SK-N-SH treated with all-trans-retinoic acid at 6 μM for 48 hours (cell line): ENCODE results near the gene IFT43.
A peak's percentile ranks its signal among the peaks of the same experiment; 100 is the strongest.

Source experiments
- ATAC-seq: fragments of 200-7000 bp; cut with Tn5 transposase; 3 replicates; pipeline ENCODE4 v1.9.1; 2020; ENCODE audit warnings: mild to moderate bottlenecking, moderate library complexity
- ARNTL ChIP-seq: fragments of 450-650 bp; formaldehyde crosslinking; IDR thresholded peaks from 2 replicates; pipeline ENCODE4 v1.5.0; 2020; ENCODE audit warnings: low read depth, mild to moderate bottlenecking, moderate library complexity, borderline replicate concordance
- BACH2 ChIP-seq: fragments of 250-450 bp; sonication (Bioruptor Pico); IDR thresholded peaks from 2 replicates; pipeline ENCODE4 v1.9.0; 2021; ENCODE audit warnings: mild to moderate bottlenecking, borderline replicate concordance
- CREB5 ChIP-seq: fragments of 250-450 bp; sonication (Bioruptor Pico); IDR thresholded peaks from 2 replicates; pipeline ENCODE4 v1.5.1; 2020; ENCODE audit warnings: low read depth, mild to moderate bottlenecking, moderate library complexity
- CSDC2 ChIP-seq: fragments of 250-450 bp; sonication (Bioruptor Pico); IDR thresholded peaks from 2 replicates; pipeline ENCODE4 v1.5.0; 2020; ENCODE audit warnings: mild to moderate bottlenecking, moderate library complexity
- CSRNP3 ChIP-seq: fragments of 250-450 bp; sonication (Bioruptor Pico); IDR thresholded peaks from 2 replicates; pipeline ENCODE4 v1.5.1; 2021; ENCODE audit warnings: mild to moderate bottlenecking, moderate library complexity
- ESRRG ChIP-seq: fragments of 250-450 bp; sonication (Bioruptor Pico); IDR thresholded peaks from 2 replicates; pipeline ENCODE4 v1.6.1; 2021; ENCODE audit warnings: mild to moderate bottlenecking
- GLIS3 ChIP-seq: fragments of 250-450 bp; sonication (Bioruptor Pico); IDR thresholded peaks from 2 replicates; pipeline ENCODE4 v1.5.0; 2020; ENCODE audit warnings: mild to moderate bottlenecking, moderate library complexity
- ISL1 ChIP-seq: fragments of 250-450 bp; sonication (Bioruptor Pico); IDR thresholded peaks from 2 replicates; pipeline ENCODE4 v2.1.2; 2022; ENCODE audit warnings: mild to moderate bottlenecking, moderate library complexity
- OSR1 ChIP-seq: fragments of 250-450 bp; sonication (Bioruptor Pico); IDR thresholded peaks from 2 replicates; pipeline ENCODE4 v1.8.0; 2022; ENCODE audit warnings: moderate library complexity, mild to moderate bottlenecking, inconsistent platforms
- PATZ1 ChIP-seq: fragments of 250-450 bp; sonication (Bioruptor Pico); IDR thresholded peaks from 2 replicates; pipeline ENCODE4 v1.8.0; 2020; ENCODE audit warnings: mild to moderate bottlenecking, moderate library complexity, borderline replicate concordance
- PPARA ChIP-seq: fragments of 250-450 bp; sonication (Bioruptor Pico); IDR thresholded peaks from 2 replicates; pipeline ENCODE4 v1.5.0; 2020; ENCODE audit warnings: mild to moderate bottlenecking, borderline replicate concordance
- RARB ChIP-seq: fragments of 250-450 bp; sonication (Bioruptor Pico); IDR thresholded peaks from 2 replicates; pipeline ENCODE4 v1.8.0; 2021; ENCODE audit warnings: mild to moderate bottlenecking, moderate library complexity
- SNAI2 ChIP-seq: fragments of 250-450 bp; sonication (Bioruptor Pico); IDR thresholded peaks from 2 replicates; pipeline ENCODE4 v1.5.0; 2020; ENCODE audit warnings: mild to moderate bottlenecking, moderate library complexity
- TCF4 ChIP-seq: fragments of 250-450 bp; sonication (Bioruptor Pico); IDR thresholded peaks from 2 replicates; pipeline ENCODE4 v1.8.0; 2021; ENCODE audit warnings: mild to moderate bottlenecking, moderate library complexity, borderline replicate concordance
- TOX ChIP-seq: fragments of 250-450 bp; sonication (Bioruptor Pico); IDR thresholded peaks from 2 replicates; pipeline ENCODE4 v1.8.0; 2021; ENCODE audit warnings: mild to moderate bottlenecking, moderate library complexity, borderline replicate concordance
- TSHZ2 ChIP-seq: fragments of 250-450 bp; sonication (Bioruptor Pico); IDR thresholded peaks from 2 replicates; pipeline ENCODE4 v1.5.0; 2020; ENCODE audit warnings: mild to moderate bottlenecking, moderate library complexity
- ZC3H10 ChIP-seq: fragments of 250-450 bp; sonication (Bioruptor Pico); IDR thresholded peaks from 2 replicates; pipeline ENCODE4 v1.5.1; 2021; ENCODE audit warnings: mild to moderate bottlenecking, moderate library complexity
- ZFP3 ChIP-seq: fragments of 250-450 bp; sonication (Bioruptor Pico); IDR thresholded peaks from 2 replicates; pipeline ENCODE4 v1.5.0; 2020; ENCODE audit warnings: mild to moderate bottlenecking, moderate library complexity
- ZFP30 ChIP-seq: fragments of 450-650 bp; formaldehyde crosslinking; IDR thresholded peaks from 2 replicates; pipeline ENCODE4 v1.5.0; 2022; ENCODE audit warnings: mild to moderate bottlenecking, moderate library complexity
- ZNF565 ChIP-seq: fragments of 450-650 bp; formaldehyde crosslinking; conservative IDR thresholded peaks from 2 replicates; pipeline ENCODE4 v1.5.0; 2020; ENCODE audit warnings: low read depth, mild to moderate bottlenecking, moderate library complexity
- ZNF70 ChIP-seq: fragments of 450-650 bp; formaldehyde crosslinking; IDR thresholded peaks from 2 replicates; pipeline ENCODE4 v1.5.0; 2020; ENCODE audit warnings: mild to moderate bottlenecking, moderate library complexity
- ZNF8 ChIP-seq: fragments of 450-650 bp; formaldehyde crosslinking; IDR thresholded peaks from 2 replicates; pipeline ENCODE4 v1.5.0; 2020; ENCODE audit warnings: mild to moderate bottlenecking, moderate library complexity

IFT43 gene

GRCh38 chr14:76067536-76067935 lies 82.0 kb downstream of the IFT43 start (continued):
- TF ChIP-seq CSRNP3 (CRISPR knock-in tag) (no peak), OSR1 (no peak), ESRRG (CRISPR knock-in tag) (no peak), CSDC2 (CRISPR knock-in tag) (no peak), TOX (CRISPR knock-in tag) (no peak)

- ATAC-seq, result no peak
- TF ChIP-seq SNAI2 (CRISPR knock-in tag), result no peak
- TF ChIP-seq ZC3H10, result no peak
- peak; percentile 90 for TF ChIP-seq TCF4
- TF ChIP-seq ZNF8 (CRISPR knock-in tag), result no peak
Measured at GRCh38 chr14:76073717-76074116, 88.2 kb downstream of the IFT43 start.

- no peak for ATAC-seq
- no peak for TF ChIP-seq RARB (CRISPR knock-in tag)
- TF ChIP-seq SNAI2 (CRISPR knock-in tag), result no peak
- no peak for TF ChIP-seq PATZ1
- TF ChIP-seq CSDC2 (CRISPR knock-in tag), result no peak
- TF ChIP-seq PPARA (CRISPR knock-in tag), result no peak
- TF ChIP-seq BACH2 (CRISPR knock-in tag), result no peak
- TF ChIP-seq ZFP30 (CRISPR knock-in tag), result no peak
- TF ChIP-seq ZNF8 (CRISPR knock-in tag), result no peak
- TF ChIP-seq ZFP3 (CRISPR knock-in tag), result no peak
- TF ChIP-seq ARNTL (CRISPR knock-in tag), result no peak
- TF ChIP-seq ZNF70 (CRISPR knock-in tag), result no peak
- TF ChIP-seq GLIS3 (CRISPR knock-in tag), result no peak
- no peak for TF ChIP-seq ZC3H10
- TF ChIP-seq ESRRG (CRISPR knock-in tag), result no peak
- no peak for TF ChIP-seq TCF4
- TF ChIP-seq CREB5 (CRISPR knock-in tag), result no peak
- no peak for TF ChIP-seq TOX (CRISPR knock-in tag)
- no peak for TF ChIP-seq TSHZ2 (CRISPR knock-in tag)
Measured at GRCh38 chr14:76077340-76077739, 91.8 kb downstream of the IFT43 start.

- no peak for ATAC-seq
- TF ChIP-seq ZNF565 (CRISPR knock-in tag), result no peak
- TF ChIP-seq ZNF8 (CRISPR knock-in tag), result no peak
- TF ChIP-seq, all 23 proteins: peak for 0
Measured at GRCh38 chr14:76078501-76078900, 92.9 kb downstream of the IFT43 start.

- no peak for TF ChIP-seq ZNF70 (CRISPR knock-in tag)
- TF ChIP-seq ZC3H10, result no peak
- TF ChIP-seq ISL1 (CRISPR knock-in tag), result no peak
- TF ChIP-seq ZFP3 (CRISPR knock-in tag), result no peak
- TF ChIP-seq ZNF8 (CRISPR knock-in tag), result no peak
- TF ChIP-seq SNAI2 (CRISPR knock-in tag), result no peak
- no peak for TF ChIP-seq PPARA (CRISPR knock-in tag)
- no peak for TF ChIP-seq CSDC2 (CRISPR knock-in tag)
- TF ChIP-seq CREB5 (CRISPR knock-in tag), result no peak
- no peak for TF ChIP-seq GLIS3 (CRISPR knock-in tag)
- no peak for ATAC-seq
Measured at GRCh38 chr14:76080025-76080424, 94.5 kb downstream of the IFT43 start.
